GM12801 (cell line): ENCODE data around the gene CLIC6.

Experiments used
- TF ChIP-seq, protein P1 (sequence below): IDR thresholded peaks from one replicate; pipeline ENCODE4 v1.5.1; 2011; ENCODE audit warnings: control low read depth; ENCODE audit not compliant: insufficient read length; ENCODE audit errors: extremely low read depth

Gene CLIC6

DNA sequence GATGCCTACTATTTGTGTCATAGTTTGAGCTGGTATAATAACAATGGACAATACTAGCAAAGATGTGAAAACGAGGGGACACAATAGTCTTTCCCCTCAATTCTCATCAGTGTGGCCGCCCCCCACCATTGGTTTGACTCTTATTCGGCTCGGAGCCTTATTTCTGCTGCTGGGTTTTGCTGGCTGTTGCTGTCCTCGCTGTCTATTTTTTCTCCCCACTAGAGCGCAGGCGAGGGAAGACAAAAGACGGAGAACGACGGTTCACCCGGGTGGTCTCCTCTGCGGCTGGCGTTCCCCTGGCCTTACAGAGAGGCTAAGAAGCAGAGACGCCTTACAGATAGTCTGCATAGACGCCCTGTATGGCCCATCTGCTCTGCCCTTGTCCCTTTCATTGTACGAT lies 19.4 kb downstream of the CLIC6 start:
- TF ChIP-seq, protein P1, sequence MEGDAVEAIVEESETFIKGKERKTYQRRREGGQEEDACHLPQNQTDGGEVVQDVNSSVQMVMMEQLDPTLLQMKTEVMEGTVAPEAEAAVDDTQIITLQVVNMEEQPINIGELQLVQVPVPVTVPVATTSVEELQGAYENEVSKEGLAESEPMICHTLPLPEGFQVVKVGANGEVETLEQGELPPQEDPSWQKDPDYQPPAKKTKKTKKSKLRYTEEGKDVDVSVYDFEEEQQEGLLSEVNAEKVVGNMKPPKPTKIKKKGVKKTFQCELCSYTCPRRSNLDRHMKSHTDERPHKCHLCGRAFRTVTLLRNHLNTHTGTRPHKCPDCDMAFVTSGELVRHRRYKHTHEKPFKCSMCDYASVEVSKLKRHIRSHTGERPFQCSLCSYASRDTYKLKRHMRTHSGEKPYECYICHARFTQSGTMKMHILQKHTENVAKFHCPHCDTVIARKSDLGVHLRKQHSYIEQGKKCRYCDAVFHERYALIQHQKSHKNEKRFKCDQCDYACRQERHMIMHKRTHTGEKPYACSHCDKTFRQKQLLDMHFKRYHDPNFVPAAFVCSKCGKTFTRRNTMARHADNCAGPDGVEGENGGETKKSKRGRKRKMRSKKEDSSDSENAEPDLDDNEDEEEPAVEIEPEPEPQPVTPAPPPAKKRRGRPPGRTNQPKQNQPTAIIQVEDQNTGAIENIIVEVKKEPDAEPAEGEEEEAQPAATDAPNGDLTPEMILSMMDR = no peak

DNA sequence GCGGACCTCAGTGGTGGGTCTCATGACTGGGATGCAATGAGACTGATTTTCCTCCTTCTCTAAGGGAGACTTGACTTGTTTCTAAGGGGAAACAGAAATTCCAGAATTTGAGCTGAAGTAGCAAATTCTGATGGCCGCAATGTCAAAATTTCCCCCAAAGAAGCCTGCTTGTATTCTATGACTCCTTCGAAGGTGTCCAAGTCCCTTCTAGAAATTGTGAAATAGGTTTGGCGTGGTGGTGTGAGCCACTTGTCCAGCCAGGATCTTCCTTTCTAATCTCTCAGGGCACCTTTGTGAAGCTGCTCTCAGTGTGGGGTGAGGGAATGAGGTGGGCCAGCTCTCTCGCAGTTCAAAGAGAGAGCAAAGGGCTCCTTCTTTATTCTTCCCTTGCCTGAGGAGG lies 19.9 kb downstream of the CLIC6 start:
- TF ChIP-seq, protein P1 = no peak

DNA sequence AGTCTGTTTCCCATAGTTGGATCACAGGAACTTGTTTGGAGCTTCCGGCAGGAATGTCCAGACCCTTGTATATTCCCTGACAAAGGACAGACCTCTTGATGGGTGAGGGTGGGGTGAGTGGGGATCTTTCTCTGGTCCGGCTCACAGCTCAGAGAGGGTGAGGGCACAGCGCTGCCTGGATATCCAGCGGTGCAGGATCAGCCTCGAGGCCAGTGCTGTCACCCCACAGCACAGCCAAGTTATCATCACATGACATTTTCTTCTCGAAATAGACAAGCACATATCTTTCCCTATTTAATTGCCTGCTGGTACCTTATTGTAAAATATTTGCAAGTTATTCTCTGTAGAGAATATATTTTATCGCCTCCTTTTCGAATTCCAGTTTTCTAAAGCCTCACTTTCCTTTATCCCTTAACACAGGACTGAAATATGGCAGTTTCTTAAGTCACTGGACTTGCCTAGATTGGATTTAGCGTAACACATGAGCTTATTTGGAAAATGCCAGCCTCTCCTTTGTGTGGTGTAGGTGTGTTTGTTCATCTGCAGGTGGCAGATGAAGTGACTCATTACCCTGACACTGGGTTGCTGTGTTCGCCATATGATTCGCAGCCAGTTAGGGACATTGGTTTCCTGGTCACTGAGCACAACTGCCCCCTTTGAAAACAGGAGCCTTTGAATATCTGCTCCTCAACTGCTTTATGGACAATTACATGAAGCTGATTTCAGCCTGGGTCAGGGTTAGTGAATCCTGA lies 21.4 kb downstream of the CLIC6 start:
- TF ChIP-seq, protein P1 = no peak

DNA sequence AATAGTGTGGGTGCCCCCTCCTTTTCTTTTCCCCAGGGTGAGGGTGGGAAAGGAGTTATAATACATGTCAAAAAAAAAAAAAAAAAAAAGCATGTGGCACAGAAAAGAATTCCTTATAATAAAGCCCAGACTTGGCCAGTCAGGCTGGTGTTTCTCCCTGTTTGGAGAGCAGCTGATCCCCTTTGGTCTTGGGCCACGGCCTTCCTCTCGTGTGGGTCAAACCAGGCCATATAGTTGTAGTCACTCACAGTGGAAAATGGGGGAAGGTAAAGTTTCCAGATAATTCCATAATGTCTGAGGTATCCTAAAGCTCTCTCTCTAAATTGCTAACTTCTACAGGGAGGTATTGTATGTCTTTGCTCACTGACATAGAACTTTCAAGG lies 22.0 kb downstream of the CLIC6 start:
- TF ChIP-seq, protein P1 = no peak

DNA sequence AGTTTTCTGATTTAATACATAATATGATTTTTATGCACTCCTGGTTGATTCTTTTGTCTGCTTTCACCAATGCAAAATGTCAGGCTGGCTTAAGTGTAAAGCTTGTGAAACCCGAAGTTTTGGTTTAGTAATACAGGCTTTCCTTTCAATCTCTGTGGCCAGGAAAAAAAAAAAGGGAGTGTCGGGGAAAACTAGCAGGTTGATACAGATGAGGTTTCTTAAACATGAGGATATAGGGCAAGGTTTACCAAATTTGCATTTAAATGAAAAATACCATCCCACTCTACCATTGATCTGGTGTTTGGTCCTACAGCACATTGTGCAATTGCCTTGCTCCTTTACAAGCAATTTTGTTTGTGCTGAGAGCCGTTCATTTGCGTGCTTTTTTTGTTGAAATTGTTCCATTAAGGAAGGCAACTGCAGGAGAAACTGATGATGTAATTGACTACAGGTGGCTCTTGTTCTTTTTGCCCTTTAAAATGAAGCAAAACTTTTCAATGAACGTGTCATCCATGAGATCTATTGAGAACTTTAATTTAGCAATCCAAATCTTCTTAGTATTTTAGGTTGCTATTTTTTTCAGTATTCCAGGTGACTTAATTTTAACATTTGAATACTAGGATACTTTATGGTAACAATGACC lies 22.7 kb downstream of the CLIC6 start:
- TF ChIP-seq, protein P1 = no peak

DNA sequence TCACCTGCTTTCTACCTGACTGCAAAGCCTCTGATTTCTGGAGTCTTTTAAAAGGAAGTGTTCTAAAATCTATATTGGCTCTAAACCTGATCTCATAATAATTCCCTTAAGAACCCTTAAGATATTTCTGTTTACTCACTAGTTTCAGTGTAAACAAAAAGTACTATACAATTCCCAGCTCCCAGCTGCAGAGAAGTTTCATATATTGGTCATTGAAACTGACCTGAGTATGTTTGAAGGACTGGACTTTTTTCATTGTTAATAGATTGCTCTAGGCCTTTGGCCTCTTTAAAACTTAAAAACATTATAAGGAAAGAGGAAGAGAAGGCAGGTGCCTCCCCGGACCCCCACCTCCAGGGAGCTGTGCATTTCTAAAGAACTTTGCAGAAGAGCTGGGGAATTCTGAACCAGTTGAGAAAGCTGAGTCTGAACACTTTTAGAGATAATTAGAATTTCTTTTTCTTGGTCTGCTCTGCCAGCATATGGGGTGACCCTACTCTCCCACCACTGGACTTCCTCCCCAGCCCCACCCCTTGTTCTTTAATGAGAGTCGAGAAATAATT lies 23.7 kb downstream of the CLIC6 start:
- TF ChIP-seq, protein P1 = no peak

DNA sequence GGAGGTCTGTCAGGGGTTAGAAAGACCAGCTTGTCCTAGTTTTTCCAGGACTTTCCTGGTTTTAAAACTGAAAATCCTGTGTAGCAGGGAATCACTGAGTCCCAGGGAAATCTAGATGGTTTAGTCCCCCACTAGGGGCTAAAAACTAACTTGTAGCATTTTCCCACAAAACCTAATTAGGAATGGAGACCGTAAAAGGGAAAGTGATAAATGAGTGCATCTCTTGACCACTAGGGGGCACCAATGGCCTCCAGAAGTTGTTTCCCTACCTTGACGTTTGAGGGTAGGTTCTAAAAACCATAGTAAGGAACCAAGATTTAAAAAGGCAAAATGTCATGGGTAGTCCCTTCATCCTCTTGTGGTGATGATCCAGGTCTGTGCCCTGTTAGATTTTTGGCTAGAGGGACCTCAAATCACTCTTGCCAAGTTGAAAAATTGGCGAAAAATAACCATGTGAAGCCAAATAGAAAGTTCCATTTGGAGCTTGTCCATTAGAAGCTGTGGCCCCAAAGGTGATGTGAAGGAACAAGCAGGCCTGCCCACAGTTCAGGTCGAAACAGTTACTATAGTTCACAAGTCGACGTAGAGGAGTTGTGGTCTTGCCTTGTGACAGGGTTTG lies 24.5 kb downstream of the CLIC6 start:
- TF ChIP-seq, protein P1 = peak; percentile 36
